Measurements from ENCODE around the gene FUOM.

FUOM gene

DNA sequence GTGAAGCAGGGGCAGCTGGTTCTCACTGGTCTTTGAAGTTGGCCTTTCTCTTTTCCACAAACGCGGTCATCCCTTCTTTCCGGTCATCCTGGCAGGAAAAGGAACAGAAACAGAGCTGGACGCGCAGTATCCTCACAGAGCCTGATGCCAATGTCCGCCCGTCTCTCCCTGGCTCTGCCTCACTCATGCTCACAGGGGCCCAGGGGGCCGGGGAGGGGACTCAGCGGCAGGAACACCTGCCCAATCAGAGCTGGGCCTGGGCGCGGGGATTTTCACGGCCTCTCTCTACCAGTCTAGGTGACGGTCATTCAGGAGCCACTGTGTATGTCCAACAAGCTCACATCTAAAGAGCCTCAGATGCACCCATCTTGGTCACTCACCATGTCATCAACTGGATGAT, 5.0 kb upstream of the FUOM start:
- H3K27me3 ChIP-seq (ENCODE audit: insufficient read depth, poor library complexity, severe bottlenecking): no peaks in the 10 kb centered on the region
- DNase-seq (ENCODE audit: low read depth in 1 of 2, low spot score in 1 of 2): no peak
- no peak overlapping the region for H3K4me3 ChIP-seq (replicated peaks; ENCODE audit: insufficient read depth, low read length)
- TF ChIP-seq, protein P1, sequence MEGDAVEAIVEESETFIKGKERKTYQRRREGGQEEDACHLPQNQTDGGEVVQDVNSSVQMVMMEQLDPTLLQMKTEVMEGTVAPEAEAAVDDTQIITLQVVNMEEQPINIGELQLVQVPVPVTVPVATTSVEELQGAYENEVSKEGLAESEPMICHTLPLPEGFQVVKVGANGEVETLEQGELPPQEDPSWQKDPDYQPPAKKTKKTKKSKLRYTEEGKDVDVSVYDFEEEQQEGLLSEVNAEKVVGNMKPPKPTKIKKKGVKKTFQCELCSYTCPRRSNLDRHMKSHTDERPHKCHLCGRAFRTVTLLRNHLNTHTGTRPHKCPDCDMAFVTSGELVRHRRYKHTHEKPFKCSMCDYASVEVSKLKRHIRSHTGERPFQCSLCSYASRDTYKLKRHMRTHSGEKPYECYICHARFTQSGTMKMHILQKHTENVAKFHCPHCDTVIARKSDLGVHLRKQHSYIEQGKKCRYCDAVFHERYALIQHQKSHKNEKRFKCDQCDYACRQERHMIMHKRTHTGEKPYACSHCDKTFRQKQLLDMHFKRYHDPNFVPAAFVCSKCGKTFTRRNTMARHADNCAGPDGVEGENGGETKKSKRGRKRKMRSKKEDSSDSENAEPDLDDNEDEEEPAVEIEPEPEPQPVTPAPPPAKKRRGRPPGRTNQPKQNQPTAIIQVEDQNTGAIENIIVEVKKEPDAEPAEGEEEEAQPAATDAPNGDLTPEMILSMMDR (IDR thresholded peaks at IDR 0.05; ENCODE audit: insufficient read depth, low read length): no peak
- no peak for TF ChIP-seq POLR2AphosphoS5 (IDR thresholded peaks at IDR 0.05; ENCODE audit: low read depth)
- TF ChIP-seq, protein P2, sequence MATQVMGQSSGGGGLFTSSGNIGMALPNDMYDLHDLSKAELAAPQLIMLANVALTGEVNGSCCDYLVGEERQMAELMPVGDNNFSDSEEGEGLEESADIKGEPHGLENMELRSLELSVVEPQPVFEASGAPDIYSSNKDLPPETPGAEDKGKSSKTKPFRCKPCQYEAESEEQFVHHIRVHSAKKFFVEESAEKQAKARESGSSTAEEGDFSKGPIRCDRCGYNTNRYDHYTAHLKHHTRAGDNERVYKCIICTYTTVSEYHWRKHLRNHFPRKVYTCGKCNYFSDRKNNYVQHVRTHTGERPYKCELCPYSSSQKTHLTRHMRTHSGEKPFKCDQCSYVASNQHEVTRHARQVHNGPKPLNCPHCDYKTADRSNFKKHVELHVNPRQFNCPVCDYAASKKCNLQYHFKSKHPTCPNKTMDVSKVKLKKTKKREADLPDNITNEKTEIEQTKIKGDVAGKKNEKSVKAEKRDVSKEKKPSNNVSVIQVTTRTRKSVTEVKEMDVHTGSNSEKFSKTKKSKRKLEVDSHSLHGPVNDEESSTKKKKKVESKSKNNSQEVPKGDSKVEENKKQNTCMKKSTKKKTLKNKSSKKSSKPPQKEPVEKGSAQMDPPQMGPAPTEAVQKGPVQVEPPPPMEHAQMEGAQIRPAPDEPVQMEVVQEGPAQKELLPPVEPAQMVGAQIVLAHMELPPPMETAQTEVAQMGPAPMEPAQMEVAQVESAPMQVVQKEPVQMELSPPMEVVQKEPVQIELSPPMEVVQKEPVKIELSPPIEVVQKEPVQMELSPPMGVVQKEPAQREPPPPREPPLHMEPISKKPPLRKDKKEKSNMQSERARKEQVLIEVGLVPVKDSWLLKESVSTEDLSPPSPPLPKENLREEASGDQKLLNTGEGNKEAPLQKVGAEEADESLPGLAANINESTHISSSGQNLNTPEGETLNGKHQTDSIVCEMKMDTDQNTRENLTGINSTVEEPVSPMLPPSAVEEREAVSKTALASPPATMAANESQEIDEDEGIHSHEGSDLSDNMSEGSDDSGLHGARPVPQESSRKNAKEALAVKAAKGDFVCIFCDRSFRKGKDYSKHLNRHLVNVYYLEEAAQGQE (IDR thresholded peaks at IDR 0.05; ENCODE audit: insufficient replicate concordance, low read depth): no peak
- TF ChIP-seq SPI1 (IDR thresholded peaks at IDR 0.05; ENCODE audit: borderline replicate concordance, low read depth): no peak
- no peak for TF ChIP-seq GABPA (IDR thresholded peaks at IDR 0.05; ENCODE audit: low read depth)
- no peak overlapping the region for H3K27ac ChIP-seq (replicated peaks)

DNA sequence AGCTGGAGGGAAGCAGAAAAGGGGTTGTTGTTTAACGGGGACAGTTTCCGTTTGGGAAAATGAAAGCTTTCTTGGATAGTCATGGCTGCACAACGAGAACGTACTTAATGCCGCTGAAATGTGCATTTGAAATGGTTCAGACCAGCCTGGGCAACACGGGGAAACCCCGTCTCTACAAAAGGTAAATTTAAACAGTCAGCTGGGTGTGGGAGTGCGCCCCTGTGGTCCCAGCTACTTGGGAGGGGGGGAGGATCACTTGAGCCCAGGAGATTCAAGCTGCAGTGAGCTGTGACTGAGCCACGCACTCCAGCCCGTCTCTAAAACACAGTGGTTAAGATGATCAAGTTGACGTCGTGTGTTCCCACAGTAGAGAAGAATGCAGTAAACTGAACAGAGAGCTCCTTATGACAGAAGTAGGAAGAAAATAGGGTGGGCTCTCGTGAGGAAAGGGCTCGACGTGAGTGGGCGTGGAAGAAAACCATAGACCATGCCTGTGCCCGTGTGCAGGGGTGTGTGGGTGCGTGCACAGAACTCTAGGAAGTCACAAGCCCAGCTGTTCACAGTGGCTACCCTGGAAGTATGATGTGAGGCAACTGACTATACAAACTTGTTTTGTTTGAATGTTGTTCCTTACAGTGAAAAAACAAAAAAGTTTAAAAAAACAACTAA, 4.1 kb upstream of the FUOM start:
- TF ChIP-seq GABPA (IDR thresholded peaks at IDR 0.05; ENCODE audit: low read depth): no peak
- TF ChIP-seq, protein P1 (IDR thresholded peaks at IDR 0.05; ENCODE audit: insufficient read depth, low read length): no peak
- TF ChIP-seq, protein P2 (IDR thresholded peaks at IDR 0.05; ENCODE audit: insufficient replicate concordance, low read depth): no peak
- no peak for DNase-seq (ENCODE audit: low read depth in 1 of 2, low spot score in 1 of 2)
- no peak overlapping the region for H3K27ac ChIP-seq (replicated peaks)
- H3K27me3 ChIP-seq (ENCODE audit: insufficient read depth, poor library complexity, severe bottlenecking): no peaks in the 10 kb centered on the region
- no peak overlapping the region for H3K4me3 ChIP-seq (replicated peaks; ENCODE audit: insufficient read depth, low read length)

DNA sequence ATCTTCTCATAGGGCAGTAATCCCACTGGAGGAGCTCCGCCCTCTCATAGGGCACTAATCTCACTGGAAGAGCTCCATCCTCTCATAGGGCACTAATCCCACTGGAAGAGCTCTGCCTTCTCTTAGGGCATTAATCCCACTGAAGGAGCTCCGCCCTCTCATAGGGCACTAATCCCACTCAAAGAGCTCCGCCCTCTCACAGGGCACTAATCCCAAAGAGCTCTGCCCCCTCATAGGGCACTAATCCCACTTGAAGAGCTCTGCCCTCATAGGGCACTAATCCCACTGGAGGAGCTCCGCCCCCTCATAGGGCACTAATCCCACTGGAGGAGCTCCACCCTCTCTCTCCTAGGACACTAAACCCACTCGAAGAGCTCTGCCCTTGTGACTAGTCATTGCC, 3.4 kb upstream of the FUOM start:
- Histone ChIP-seq H3K27ac (replicated peaks) (no peak overlapping the region), H3K27me3 (ENCODE audit: insufficient read depth, poor library complexity, severe bottlenecking) (no peaks in the 10 kb centered on the region), H3K4me3 (replicated peaks; ENCODE audit: insufficient read depth, low read length) (no peak overlapping the region)
- TF ChIP-seq, protein P2 (IDR thresholded peaks at IDR 0.05; ENCODE audit: insufficient replicate concordance, low read depth): no peak
- TF ChIP-seq POLR2AphosphoS5 (IDR thresholded peaks at IDR 0.05; ENCODE audit: low read depth) (no peak), SPI1 (IDR thresholded peaks at IDR 0.05; ENCODE audit: borderline replicate concordance, low read depth) (no peak), GABPA (IDR thresholded peaks at IDR 0.05; ENCODE audit: low read depth) (no peak)
- TF ChIP-seq, protein P1 (IDR thresholded peaks at IDR 0.05; ENCODE audit: insufficient read depth, low read length): no peak
- DNase-seq (ENCODE audit: low read depth in 1 of 2, low spot score in 1 of 2): no peak
